GM23338 (cell line): ENCODE results near the gene CYSTM1.

Experiments used
- EZH2phosphoT487 ChIP-seq: fragments of 200-600 bp; sonication (generic); IDR thresholded peaks from one replicate; pipeline ENCODE4 v1.8.1; 2018; ENCODE audit warnings: antibody characterized with exemption; ENCODE audit not compliant: unreplicated experiment
- TF ChIP-seq, protein P1 (sequence below), 2 experiments: fragments of 200-600 bp in 1 of 2; sonication (generic) in 1 of 2; conservative IDR thresholded peaks; 2 replicates each; pipeline versions ENCODE4 v1.5.1 to v1.6.1; 2016 to 2017; ENCODE audit warnings: antibody characterized with exemption in 2 of 2, low read depth in 2 of 2, mild to moderate bottlenecking in 2 of 2, moderate library complexity in 1 of 2
- TF ChIP-seq, protein P2 (sequence below): IDR thresholded peaks from one replicate; pipeline ENCODE4 v1.6.1; 2018; ENCODE audit warnings: antibody characterized with exemption; ENCODE audit not compliant: unreplicated experiment

DNA sequence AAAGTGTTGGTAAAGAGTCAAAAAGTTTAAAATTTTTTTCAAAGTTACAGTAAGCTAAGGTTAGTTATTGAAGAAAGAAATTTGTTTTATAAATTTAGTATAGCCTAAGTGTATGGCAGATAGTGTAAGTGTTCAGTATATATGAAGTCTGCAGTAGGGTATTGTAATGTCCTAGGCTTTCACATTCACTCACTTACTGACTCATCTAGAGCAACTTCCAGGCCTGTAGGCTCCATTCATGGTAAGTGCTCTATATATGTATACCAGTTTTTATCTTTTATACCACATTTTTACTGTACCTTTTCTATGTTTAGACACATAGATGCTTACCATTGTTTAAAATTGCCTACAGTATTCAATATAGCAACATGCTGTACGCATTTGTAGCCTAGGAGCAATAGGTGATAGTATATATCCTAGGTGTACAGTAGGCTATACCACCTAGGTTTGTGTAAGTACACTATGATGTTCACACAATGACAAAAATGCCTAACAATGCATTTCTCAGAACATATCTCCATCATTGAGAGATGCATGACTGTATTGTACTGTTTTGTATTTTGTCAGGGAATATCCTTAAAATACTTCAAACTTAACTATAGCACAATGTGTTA is 38.5 kb downstream of the CYSTM1 start:
- TF ChIP-seq, protein P1, sequence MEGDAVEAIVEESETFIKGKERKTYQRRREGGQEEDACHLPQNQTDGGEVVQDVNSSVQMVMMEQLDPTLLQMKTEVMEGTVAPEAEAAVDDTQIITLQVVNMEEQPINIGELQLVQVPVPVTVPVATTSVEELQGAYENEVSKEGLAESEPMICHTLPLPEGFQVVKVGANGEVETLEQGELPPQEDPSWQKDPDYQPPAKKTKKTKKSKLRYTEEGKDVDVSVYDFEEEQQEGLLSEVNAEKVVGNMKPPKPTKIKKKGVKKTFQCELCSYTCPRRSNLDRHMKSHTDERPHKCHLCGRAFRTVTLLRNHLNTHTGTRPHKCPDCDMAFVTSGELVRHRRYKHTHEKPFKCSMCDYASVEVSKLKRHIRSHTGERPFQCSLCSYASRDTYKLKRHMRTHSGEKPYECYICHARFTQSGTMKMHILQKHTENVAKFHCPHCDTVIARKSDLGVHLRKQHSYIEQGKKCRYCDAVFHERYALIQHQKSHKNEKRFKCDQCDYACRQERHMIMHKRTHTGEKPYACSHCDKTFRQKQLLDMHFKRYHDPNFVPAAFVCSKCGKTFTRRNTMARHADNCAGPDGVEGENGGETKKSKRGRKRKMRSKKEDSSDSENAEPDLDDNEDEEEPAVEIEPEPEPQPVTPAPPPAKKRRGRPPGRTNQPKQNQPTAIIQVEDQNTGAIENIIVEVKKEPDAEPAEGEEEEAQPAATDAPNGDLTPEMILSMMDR (conservative IDR thresholded peaks at IDR 0.05; ENCODE audit: low read depth in 2 of 2) = no peak
- TF ChIP-seq, protein P2, sequence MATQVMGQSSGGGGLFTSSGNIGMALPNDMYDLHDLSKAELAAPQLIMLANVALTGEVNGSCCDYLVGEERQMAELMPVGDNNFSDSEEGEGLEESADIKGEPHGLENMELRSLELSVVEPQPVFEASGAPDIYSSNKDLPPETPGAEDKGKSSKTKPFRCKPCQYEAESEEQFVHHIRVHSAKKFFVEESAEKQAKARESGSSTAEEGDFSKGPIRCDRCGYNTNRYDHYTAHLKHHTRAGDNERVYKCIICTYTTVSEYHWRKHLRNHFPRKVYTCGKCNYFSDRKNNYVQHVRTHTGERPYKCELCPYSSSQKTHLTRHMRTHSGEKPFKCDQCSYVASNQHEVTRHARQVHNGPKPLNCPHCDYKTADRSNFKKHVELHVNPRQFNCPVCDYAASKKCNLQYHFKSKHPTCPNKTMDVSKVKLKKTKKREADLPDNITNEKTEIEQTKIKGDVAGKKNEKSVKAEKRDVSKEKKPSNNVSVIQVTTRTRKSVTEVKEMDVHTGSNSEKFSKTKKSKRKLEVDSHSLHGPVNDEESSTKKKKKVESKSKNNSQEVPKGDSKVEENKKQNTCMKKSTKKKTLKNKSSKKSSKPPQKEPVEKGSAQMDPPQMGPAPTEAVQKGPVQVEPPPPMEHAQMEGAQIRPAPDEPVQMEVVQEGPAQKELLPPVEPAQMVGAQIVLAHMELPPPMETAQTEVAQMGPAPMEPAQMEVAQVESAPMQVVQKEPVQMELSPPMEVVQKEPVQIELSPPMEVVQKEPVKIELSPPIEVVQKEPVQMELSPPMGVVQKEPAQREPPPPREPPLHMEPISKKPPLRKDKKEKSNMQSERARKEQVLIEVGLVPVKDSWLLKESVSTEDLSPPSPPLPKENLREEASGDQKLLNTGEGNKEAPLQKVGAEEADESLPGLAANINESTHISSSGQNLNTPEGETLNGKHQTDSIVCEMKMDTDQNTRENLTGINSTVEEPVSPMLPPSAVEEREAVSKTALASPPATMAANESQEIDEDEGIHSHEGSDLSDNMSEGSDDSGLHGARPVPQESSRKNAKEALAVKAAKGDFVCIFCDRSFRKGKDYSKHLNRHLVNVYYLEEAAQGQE = no peak
- no peak for TF ChIP-seq EZH2phosphoT487
